ENCODE results near the gene SUPV3L1. TPM values are rescaled to one million over a fixed set of nuclear protein-coding genes. Genes with fewer than 3 reads are reported as not detected.

SUPV3L1 gene
- total RNA-seq, 3 donors from 2014 or later = 24.3 to 40.1 (median 28.5) TPM

DNA sequence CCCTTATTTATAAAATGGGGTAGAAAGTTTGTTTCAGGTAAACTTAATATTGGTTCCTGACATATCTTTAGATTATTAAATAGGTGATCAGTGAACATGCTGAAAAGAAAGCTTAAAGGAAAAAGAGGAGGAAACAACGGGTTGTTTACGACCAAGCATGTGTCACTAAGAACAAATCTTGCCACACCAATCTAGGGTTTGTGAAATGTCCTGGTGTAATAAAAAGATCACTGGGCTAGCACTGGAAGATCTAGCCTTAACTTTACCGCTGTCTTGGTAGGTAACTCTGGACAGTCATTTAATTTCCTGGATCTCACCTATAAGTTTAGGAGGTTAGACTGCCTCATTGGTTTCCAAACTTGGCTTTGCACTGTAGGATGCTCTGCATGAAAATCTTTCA is 37.1 kb upstream of the SUPV3L1 start:
- Histone ChIP-seq H3K36me3 (no peaks in the 10 kb centered on the region), H3K4me3 (no peak overlapping the region), H3K27ac (no peak overlapping the region), H3K4me1 (no peaks in the 10 kb centered on the region), H3K9me3 (no peaks in the 10 kb centered on the region), H3K27me3 (no peaks in the 10 kb centered on the region)
- intact Hi-C loops (cut with DNase I; ENCODE audit: low total_unique reads) = no loop called here
- no peak for DNase-seq (ENCODE audit: low spot score in 2 of 2)
- TF ChIP-seq POLR2A (IDR thresholded peaks at IDR 0.05) (no peak), POLR2AphosphoS5 (IDR thresholded peaks at IDR 0.05) (no peak)
- TF ChIP-seq, protein P1, sequence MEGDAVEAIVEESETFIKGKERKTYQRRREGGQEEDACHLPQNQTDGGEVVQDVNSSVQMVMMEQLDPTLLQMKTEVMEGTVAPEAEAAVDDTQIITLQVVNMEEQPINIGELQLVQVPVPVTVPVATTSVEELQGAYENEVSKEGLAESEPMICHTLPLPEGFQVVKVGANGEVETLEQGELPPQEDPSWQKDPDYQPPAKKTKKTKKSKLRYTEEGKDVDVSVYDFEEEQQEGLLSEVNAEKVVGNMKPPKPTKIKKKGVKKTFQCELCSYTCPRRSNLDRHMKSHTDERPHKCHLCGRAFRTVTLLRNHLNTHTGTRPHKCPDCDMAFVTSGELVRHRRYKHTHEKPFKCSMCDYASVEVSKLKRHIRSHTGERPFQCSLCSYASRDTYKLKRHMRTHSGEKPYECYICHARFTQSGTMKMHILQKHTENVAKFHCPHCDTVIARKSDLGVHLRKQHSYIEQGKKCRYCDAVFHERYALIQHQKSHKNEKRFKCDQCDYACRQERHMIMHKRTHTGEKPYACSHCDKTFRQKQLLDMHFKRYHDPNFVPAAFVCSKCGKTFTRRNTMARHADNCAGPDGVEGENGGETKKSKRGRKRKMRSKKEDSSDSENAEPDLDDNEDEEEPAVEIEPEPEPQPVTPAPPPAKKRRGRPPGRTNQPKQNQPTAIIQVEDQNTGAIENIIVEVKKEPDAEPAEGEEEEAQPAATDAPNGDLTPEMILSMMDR (IDR thresholded peaks at IDR 0.05) = no peak

DNA sequence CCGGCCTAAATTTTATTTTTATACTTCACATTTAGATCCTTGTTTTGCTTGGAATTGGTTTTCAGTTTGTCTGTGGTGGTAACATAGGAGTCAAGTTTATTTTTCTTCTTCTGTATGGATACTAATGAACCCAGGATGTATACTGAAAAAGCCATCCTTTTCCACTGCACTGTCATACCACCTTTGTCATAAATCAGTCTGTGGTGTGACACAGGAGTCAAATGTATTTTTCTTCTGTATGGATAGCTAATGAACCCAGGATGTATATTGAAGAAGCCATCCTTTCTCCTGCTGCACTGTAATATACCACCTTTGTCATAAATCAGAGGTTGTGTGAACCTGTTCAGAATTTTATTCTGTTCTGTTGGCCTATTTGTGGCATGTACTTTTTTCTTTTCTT is 34.7 kb upstream of the SUPV3L1 start:
- no peaks in the 10 kb centered on the region for H3K9me3 ChIP-seq
- TF ChIP-seq, protein P1 (IDR thresholded peaks at IDR 0.05) = no peak
- TF ChIP-seq POLR2A (IDR thresholded peaks at IDR 0.05) = no peak
- TF ChIP-seq POLR2AphosphoS5 (IDR thresholded peaks at IDR 0.05) = no peak
- no peak overlapping the region for H3K4me3 ChIP-seq
- no peak overlapping the region for H3K27ac ChIP-seq
- no peaks in the 10 kb centered on the region for H3K27me3 ChIP-seq
- intact Hi-C loops (cut with DNase I; ENCODE audit: low total_unique reads) = no loop called here
- no peak for DNase-seq (ENCODE audit: low spot score in 2 of 2)
- H3K36me3 ChIP-seq = no peaks in the 10 kb centered on the region
- no peaks in the 10 kb centered on the region for H3K4me1 ChIP-seq

DNA sequence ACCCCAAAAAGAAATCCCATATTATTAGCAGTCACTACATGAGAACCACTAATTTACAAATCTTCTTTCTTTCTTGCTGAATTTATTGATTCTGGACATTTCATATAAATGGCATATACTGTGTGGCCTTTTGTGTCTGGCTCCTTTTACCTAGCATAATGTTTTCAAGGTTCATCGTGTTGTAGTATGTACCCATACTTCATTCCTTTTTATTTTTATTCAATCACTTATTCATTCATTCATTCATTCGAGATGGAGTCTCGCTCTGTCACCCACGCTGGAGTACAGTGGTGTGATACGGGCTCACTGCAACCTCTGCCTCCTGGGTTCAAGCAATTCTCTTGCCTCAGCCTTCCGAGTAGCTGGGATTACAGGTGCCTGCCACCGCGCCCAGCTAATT is 34.2 kb upstream of the SUPV3L1 start:
- no peaks in the 10 kb centered on the region for H3K36me3 ChIP-seq
- no peaks in the 10 kb centered on the region for H3K4me1 ChIP-seq
- no peaks in the 10 kb centered on the region for H3K27me3 ChIP-seq
- TF ChIP-seq POLR2A (IDR thresholded peaks at IDR 0.05) (no peak), POLR2AphosphoS5 (IDR thresholded peaks at IDR 0.05) (no peak)
- TF ChIP-seq, protein P1 (IDR thresholded peaks at IDR 0.05) = no peak
- H3K4me3 ChIP-seq = no peak overlapping the region
- intact Hi-C loops (cut with DNase I; ENCODE audit: low total_unique reads) = no loop called here
- H3K27ac ChIP-seq = no peak overlapping the region
- DNase-seq (ENCODE audit: low spot score in 2 of 2) = no peak
- no peaks in the 10 kb centered on the region for H3K9me3 ChIP-seq

DNA sequence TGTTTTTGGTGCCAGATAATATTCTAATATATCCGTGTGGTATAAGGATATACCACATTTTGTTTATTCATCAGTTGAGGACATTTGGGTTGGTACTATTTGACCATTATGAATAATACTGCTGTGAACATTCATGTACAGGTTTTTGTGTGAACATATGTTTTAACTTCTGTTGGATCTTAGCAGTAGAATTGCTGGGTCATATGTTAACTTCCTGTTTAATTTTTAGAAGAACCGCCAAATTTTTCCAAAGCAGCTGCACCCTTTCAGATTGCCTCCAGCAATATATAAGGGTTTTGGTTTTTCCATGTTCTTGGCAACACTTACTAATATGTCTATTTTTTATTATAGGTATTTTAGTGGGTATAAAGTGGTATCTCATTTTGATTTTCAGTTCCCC is 33.3 kb upstream of the SUPV3L1 start:
- intact Hi-C loops (cut with DNase I; ENCODE audit: low total_unique reads) = no loop called here
- H3K4me1 ChIP-seq = no peaks in the 10 kb centered on the region
- no peak overlapping the region for H3K27ac ChIP-seq
- no peak overlapping the region for H3K4me3 ChIP-seq
- DNase-seq (ENCODE audit: low spot score in 2 of 2) = no peak
- no peaks in the 10 kb centered on the region for H3K27me3 ChIP-seq
- H3K9me3 ChIP-seq = no peaks in the 10 kb centered on the region
- H3K36me3 ChIP-seq = no peaks in the 10 kb centered on the region
- TF ChIP-seq POLR2A (IDR thresholded peaks at IDR 0.05) = no peak
- TF ChIP-seq POLR2AphosphoS5 (IDR thresholded peaks at IDR 0.05) = no peak
- TF ChIP-seq, protein P1 (IDR thresholded peaks at IDR 0.05) = no peak

DNA sequence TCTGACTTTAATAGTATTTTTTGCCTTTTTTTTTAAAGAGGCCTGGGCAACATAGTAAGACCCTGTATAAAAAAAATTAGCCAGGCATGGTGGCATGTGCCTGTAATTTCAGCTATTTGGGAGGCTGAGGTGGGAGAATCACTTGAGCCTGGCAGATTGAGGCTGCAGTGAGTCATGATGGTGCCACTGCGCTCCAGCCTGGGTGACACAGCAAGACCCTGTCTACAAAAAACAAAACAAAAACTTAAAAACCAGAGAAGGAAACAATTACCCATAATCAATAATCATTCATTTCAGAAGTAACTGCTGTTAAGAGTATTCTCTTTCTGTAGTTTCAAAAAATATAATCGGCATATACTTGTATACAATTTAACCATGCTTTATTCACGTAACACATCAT is 28.1 kb upstream of the SUPV3L1 start:
- no peak overlapping the region for H3K4me3 ChIP-seq
- no peak for TF ChIP-seq POLR2A (IDR thresholded peaks at IDR 0.05)
- TF ChIP-seq POLR2AphosphoS5 (IDR thresholded peaks at IDR 0.05) = no peak
- TF ChIP-seq, protein P1 (IDR thresholded peaks at IDR 0.05) = no peak
- intact Hi-C loops (cut with DNase I; ENCODE audit: low total_unique reads) = no loop called here

More for the DNA sequence above, 28.1 kb upstream of the SUPV3L1 start:
- Histone ChIP-seq H3K27ac (no peak overlapping the region), H3K27me3 (no peaks in the 10 kb centered on the region), H3K4me1 (no peaks in the 10 kb centered on the region), H3K9me3 (no peaks in the 10 kb centered on the region), H3K36me3 (no peaks in the 10 kb centered on the region)
- no peak for DNase-seq (ENCODE audit: low spot score in 2 of 2)

Data from breast epithelium (tissue), 4 donors.